HTERT RPE-1 (cell line): Measurements from ENCODE around the gene SH3BGRL2.
"Not testable (repeated sequence)": the region's sequence is repeated elsewhere in the genome, so short reads cannot be mapped to it uniquely, and the experiment has no call there.

Experiments used
- in situ Hi-C: fragments of 300-500 bp; cut with MboI; formaldehyde crosslinking; loops from 4 replicates; pipeline ENCODE4 v1.14.3; 2020; ENCODE audit warnings: low sequenced_read_pairs

SH3BGRL2 gene

DNA sequence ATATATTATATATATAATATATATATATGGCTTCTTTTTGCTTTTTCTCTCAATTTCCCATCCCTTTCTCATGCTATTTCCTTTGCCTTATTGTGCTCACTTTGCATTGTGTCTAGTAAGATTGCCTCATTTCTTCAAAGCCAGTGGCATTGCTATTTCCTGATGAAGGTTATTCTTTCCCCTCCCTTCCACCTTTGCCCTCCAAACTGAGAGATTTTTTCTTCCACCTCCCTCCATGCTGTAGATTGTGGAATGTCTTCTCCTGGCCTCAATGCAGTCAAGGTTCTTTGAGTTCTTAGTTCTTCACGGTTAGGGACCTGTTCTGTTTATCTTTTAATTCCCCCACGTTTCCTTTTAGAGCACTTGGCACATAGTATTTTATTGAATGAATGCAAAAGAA, 17.2 kb downstream of the SH3BGRL2 start:
- in situ Hi-C loops = no loop called here

DNA sequence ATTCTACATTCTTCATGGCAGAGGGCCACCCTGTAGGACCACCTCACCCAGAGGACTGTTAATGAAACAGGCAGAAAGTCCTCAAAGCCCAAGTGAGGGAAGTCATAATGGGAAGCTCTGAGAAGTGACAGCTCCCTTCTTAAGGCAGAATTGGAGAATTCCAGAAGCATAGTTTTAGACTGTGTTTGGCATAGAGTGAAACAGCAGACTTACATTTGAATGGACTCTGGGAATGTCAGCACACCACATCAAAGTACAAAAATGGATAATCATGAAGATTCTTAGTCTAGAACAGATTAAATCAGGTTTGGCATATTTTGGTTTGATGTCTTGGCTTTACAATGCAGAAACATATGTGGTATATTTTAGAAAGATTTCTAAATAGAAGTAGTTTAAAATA, 17.9 kb downstream of the SH3BGRL2 start:
- in situ Hi-C loops = no loop called here

DNA sequence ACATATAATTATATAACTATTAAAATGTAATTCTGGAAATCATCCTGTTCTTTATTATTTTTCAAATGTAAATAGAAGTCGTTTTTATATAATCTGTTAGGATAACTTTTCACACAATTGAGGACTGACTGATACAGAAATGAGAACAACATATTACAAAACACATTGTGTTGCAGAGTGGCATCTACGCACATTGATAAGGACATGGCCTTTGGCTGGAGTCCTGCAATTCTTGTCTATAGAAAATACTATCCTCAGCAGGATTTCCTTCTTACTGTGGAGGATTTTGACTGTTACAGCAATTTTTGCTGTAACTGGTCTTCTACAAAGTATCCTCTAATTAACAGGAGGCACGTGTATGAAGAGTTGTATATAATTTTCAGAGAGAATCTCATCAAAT, 19.8 kb downstream of the SH3BGRL2 start:
- in situ Hi-C loops = no loop called here

DNA sequence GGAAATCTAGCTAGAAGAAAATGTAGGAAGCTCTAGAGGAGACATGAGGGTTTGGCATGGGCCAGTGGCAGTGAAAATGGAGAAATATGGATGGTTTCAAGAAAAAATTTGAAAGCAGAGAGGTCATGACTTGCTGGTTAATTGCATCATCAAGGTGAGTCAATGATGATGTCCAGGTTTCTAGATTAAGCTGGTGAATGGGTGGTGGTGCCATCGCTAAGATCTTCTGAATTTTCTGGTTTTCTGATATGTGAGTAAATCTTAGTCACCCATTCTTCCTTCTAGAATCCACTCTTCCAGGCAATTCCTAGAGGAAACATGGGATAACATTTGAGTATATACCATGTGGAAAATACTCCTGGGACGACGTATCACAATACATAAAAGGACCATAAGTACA, 25.0 kb downstream of the SH3BGRL2 start:
- in situ Hi-C loops = no loop called here

DNA sequence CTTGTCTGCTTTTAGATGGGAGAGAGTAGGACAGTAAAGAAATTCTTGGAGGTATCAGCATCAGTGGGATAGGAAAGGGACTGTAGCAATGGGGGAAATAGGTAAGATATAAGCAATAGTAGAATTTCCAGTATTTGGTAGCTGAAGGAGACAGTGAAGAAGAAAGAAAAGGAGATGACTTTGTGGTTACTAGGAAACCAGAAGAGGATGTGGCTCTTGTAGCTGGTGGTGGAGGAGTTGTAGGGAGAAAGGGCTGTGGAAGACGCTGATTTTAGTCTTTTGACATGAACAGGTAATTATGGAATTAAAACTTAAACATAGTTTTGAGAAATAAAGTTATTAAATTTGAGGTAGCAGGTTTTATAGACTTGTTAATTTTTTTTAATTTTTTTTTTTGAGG, 26.1 kb downstream of the SH3BGRL2 start:
- in situ Hi-C loops = no loop called here

DNA sequence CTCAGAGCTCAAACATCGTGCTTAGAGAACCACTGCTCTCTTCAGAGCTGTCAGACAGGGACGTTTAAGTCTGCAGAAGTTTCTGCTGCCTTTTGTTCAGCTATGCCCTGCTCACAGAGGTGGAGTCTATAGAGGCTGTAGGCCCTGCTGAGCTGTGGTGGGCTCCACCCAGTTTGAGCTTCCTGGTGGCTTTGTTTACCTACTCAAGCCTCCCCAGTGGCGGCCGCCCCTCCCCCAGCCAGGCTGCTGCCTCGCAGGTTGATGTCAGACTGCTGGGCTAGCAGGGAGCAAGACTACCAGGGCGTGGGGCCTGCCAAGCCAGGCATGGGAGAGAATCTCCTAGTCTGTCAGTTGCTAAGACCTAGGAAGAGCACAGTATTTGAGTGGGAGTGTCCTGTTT, 32.5 kb downstream of the SH3BGRL2 start:
- in situ Hi-C loops = not testable (repeated sequence)

DNA sequence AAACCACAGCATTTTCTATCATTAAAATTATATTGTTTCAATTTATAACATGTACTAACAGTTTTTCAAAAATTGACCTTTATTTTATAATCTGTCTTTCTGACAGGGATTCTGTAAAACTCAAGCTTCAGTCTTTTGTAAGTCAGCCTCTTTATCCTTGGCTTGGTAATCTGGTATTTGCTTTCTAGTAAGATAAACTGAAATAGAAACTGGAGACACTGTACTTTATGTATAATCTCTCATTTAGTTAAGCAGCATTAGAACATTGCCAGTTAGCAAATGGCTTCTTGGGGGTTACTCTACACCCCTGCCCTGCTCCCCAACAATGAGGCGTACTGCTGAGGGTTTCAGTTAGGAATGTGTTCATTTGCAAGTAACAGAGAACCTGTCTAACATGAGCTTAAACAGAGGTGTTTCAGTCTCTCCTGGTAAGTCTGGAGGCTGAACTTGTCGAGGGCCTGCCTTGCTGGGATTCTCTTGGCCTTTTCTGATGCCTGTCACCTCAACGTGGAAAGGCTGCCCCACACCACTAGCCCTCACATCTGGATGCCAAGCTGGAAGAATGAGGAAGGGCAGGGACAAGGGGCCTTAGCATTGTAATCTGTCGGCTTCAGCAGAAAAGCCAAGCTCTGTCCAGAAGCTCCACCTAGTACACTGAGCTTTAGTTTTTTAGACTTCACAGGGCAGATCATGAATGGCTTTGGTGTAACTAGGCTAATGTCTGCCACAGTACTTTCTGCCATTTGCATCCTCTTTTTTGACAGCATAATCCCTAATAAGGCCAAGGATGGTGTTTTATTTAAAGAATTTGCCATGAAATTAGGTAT, 34.8 kb downstream of the SH3BGRL2 start:
- in situ Hi-C loops = no loop called here

DNA sequence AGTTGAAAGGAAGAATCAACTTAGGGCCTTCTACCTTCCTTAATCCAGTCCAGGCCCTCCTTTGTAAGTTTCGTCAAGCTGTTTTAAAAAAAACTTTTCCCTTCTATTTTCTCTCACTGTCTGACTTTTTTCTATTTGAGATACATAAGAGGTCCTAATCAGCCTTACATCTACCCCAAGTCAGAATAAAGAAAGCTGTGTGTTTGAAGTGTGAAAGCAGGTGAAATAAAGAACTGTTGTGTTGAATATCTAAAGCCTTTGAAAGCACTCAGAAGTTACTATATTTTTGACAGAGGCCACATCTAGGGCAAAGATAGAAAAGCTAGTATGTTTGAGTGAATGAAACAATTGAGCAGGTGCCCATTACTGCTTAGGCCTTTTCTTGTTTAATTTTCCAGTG, 35.5 kb downstream of the SH3BGRL2 start:
- in situ Hi-C loops = no loop called here

DNA sequence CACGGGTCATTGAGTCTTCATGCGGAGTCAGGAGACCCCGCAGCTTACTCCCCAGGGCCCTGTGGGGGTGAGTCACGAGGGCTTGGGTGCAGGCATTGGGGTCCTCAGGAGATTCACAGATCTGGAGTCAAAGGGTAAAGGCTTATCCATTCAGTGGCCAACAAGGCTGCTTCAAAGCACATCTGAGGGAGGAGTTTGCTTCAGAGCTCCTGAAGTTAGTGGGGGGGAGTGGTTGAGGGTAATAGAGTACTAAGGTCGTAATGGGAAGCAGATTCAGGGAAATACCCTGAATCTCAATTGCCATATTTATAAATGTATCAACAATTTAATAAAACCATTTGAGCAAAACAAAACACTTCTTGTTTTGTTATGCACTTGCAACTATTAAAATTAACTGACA, 37.3 kb downstream of the SH3BGRL2 start:
- in situ Hi-C loops = no loop called here

DNA sequence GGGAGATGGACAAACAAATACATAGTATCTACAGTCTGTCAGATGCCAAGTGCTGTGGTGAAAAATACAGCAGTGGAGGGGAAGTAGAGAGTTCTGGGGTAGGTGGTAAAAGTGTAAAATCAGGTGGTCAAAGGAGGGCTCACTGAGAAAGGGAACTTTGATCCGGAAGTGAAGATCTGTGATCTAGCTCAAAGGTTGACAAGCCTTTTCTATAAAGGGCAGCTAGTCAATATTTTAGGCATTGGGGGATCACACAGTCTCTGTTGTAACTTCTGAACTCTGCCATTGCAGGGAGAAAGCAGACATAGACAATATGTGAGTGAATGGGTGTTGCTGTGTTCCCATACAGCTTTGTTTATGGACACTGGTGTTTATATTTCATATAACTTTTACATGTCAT, 38.6 kb downstream of the SH3BGRL2 start:
- in situ Hi-C loops = no loop called here

DNA sequence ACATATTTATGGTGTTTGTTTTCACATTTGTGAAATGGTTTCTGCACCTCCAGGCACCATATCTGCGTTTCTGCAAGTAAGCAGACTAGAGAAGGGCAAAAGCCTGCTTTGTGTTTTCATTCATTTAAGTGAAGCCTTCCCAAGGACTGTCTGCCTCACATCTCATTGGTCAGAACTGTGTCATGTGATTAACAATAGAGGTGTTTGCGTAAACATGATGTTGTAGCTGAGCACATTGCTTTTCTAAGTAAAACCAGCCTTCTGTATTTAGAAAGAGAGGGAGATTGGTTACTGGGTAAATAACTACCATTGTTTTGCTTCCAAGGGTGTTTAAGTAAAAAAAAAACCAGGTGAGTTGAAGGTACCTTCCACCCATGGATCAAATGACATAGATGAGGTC, 39.7 kb downstream of the SH3BGRL2 start:
- in situ Hi-C loops = no loop called here

DNA sequence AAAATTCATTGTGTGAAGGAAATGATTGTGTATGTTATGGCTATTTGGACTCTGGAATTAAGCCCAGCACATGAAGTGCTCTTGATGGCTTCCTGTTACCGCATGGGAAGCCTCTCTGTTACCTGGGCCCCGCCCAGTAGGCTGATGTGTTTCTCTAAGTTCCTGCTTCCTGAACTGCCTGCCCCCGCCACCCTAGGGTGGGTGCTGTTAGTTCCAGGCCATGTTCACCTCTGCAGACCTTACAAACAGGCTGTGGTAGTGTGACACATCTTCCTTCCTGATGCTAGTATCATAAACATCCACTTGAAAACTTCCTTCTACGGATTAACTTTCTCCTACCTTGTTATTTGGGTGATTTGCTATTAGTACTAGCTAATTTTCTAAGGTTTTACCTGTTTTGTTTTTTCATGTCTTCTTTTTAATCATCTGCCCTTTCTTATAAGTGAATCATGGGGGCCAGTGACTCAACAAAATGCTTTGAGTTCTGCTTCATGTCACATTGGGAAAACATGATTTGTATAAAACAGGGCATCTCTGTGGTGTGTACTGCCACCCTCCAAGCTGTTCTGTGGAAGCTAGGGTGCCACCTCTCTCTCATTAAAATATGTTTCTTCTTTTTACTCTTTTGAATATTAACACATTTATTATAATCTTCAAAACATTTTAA, 40.6 kb downstream of the SH3BGRL2 start:
- in situ Hi-C loops = no loop called here

DNA sequence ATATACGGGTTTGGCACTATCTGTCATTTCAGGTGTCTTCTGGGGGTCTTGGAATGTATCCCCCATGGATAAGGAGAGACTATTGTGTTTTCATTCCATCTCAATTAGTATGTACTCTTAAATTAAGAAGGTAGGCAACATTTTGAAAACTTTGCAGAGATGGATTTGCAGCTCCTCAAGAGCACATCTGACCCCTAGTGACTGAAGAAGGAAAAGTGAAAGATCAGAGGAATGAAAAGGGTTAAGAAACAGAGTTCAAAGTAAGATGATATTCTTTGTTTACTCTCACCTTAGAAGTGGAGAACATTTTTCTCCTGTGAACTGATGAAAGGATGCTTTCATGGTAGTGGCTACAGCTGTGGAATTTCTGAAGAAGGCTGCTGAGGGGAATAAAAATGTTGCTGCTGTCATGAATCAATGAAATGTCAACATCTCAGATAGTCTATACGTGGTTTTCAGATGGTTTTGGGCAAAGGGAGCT, 41.5 kb downstream of the SH3BGRL2 start:
- in situ Hi-C loops = no loop called here

DNA sequence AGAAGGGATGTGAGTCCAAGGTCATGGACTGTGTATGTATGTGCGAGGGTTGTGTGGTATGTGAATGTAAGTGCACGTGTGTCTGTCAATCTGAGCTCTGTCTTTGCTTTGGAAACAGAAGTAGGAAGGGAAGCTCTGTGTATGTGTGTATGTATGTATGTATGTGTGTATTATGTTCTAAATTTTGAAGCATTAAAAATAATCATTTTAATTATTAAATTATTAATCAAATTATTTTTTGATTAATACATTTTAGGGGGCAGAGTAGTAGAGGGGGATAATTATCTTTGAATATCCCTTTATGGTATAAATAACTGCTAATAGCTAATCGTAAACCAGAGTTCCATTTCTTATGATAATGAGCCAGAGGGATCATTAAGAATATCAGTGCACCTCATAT, 42.8 kb downstream of the SH3BGRL2 start:
- in situ Hi-C loops = no loop called here

DNA sequence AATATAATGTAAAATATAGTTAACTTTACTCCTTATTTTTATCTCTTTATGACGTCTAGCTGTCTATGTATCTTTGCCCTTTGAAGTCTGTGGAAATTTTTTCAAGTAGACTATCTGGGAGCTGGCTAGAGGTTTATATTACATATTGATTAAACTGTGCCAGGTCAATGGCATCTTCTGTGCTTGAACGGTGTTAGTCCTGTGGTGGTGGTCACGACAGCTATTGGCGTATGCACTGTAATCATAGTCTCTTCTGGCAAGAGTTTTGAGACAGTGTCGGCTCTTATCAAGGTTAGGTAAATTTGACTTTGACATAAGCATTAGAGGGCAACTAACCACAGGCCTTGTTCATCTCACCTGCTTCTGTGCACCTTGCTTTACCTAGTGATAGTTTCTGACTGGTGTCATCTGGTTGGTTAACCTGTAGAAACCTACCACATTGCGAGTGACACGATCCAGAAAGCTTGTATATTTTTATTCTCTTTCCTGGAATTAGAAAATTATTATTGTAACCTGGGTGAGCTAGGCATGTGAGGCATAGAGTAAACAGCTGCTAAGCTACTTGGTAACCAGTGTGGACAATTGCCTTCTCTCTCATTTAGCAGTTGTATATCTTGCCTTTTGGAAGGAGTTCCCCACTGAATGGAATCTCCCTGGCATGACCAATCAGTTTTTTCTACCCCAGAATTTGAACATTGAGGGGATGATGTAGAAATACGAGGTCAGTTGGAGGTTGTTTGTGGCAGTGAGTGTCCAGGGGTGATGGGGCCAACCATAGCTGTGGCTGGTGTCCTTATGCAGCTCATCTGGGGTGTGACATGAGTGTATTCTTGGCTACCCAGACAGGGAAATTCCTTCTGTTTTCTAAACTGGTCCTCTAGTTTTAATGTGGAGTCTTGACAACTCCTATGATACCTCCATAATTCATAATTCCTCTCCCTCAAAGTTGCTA, 45.9 kb downstream of the SH3BGRL2 start:
- in situ Hi-C loops = no loop called here

DNA sequence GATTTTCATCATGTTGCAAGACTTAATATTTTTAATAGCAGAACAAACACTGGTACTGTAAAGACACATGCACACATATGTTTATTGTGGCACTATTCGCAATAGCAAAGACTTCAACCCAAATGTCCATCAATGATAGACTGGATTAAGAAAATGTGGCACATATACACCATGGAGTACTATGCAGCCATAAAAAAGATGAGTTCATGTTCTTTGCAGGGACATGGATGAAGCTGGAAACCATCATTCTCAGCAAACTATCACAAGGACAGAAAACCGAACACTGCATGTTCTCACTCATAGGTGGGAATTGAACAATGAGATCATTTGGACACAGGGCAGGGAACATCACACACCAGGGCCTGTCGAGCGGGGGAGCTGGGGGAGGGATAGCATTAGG, 51.6 kb downstream of the SH3BGRL2 start:
- in situ Hi-C loops = not testable (repeated sequence)

DNA sequence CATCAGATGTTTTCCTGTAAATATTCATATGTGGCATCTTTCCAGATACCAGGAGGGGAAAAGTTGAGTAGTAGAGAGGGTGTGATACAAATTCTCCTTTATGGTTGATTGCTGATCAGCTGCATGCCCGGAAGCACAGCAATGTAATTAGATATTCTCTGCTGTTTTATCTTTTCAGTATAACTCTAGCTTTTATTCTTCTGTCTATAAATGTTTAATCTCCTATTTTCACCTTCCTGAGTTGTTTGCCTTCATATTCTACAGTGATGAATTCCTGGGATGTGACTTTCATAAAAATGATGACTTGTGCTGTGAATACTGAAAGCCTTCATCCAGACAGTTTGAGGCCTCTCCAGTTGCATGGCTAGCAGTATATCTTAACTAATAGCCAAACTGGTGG, 53.7 kb downstream of the SH3BGRL2 start:
- in situ Hi-C loops = no loop called here

DNA sequence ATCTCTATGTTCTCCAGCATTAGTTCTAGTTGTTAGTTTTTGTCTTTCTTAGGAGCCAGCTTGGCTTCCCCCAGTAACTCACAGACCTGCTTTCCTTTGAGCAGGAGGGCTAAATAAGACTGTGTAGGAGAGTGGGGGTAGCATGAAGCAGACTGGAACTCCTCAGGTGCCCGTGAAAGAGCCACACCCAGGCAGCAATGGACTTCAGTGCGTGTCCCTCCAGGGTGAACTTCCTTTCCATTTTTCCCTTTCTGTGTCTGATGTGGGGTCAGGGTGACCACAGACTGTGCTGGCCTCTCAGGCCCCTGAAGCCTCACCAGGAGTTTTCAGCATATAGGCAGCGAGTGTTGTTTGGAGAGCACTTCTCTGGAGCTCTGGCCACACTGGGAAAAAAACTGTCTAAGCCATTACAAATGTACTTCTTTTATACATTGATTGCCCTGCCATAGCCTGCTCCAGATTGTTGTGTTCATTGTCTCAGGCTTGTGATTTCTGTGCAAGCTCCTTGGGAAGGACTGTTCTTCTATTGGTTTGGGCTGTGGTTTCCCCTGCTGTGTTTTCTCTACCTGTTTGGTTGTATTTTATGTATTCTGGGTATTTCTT, 55.7 kb downstream of the SH3BGRL2 start:
- in situ Hi-C loops = no loop called here

DNA sequence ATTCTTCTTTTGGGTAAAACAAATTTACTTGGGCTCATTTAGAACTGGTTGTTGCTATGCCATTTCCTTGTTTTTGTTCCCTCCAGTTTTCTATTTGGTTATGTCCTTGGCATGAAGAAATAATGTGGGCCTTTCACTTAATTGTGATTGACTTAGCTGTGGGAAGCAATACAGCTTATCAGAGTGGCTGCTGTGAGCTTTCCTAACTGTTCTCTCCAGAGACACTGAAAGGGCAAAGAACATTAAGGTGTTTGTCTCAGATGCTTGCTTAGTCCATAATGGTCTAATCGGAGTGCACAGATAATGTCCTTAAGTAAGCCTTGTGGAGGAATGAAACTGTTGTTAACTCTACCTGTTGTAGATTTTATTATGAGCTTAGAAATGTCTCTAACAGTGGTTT, 56.6 kb downstream of the SH3BGRL2 start:
- in situ Hi-C loops = no loop called here

DNA sequence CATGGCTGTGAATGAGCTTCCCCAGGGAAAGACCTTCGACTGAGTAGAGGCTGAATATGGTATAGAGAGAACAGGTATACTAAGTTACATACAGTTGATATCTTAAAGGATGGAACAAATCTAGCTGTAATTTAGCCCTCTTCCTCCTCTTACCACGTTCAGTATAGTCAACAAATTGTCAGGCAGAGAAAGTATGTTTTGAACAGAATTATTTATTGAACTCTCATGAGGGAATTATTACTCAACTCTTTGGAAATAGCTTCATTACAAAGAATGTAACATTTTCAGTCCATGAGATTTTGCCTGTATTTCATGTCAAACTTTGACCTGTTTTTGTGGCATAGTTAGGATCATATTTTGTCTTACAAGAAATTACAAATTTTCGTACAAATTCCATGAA, 63.0 kb downstream of the SH3BGRL2 start:
- in situ Hi-C loops = no loop called here
